ENCODE data around the gene ZBTB34. TPM values are rescaled to one million over a fixed set of nuclear protein-coding genes. Genes with fewer than 3 reads are reported as not detected.

Gene ZBTB34
- polyA plus RNA-seq, 6 donors from 2014 or later: 1.5 to 2.5 (median 1.7) TPM; not detected in 1

GRCh38 chr9:126925876-126926275 lies 65.4 kb downstream of the ZBTB34 start:
- H3K9me3 Mint-ChIP-seq: no peaks in the 10 kb centered on the region
- ATAC-seq (ENCODE audit: low read depth in 2 of 2): no peak
- H3K4me1 Mint-ChIP-seq: no peaks in the 10 kb centered on the region
- peaks cover 0 to 9% of the 10 kb centered on the region in 2 donors for H3K36me3 Mint-ChIP-seq
- no peak overlapping the region for H3K4me3 Mint-ChIP-seq
- no peaks in the 10 kb centered on the region for H3K27me3 Mint-ChIP-seq
- no peak for DNase-seq
- no peak overlapping the region for H3K27ac Mint-ChIP-seq

GRCh38 chr9:126926364-126926763 lies 65.9 kb downstream of the ZBTB34 start:
- Mint-ChIP-seq H3K36me3 (peaks cover 4 to 9% of the 10 kb centered on the region in 2 donors), H3K27ac (no peak overlapping the region), H3K4me1 (peaks cover 0 to 2% (median 0%) of the 10 kb centered on the region in 3 donors), H3K4me3 (no peak overlapping the region), H3K27me3 (no peaks in the 10 kb centered on the region), H3K9me3 (no peaks in the 10 kb centered on the region)
- DNase-seq: no peak
- ATAC-seq (ENCODE audit: low read depth in 2 of 2): no peak

GRCh38 chr9:126927419-126927818 lies 67.0 kb downstream of the ZBTB34 start:
- Mint-ChIP-seq H3K4me3 (no peak overlapping the region), H3K36me3 (peaks cover 4 to 11% of the 10 kb centered on the region in 2 donors), H3K4me1 (peaks cover 0 to 3% (median 0%) of the 10 kb centered on the region in 3 donors), H3K27me3 (no peaks in the 10 kb centered on the region), H3K9me3 (no peaks in the 10 kb centered on the region), H3K27ac (no peak overlapping the region)
- DNase-seq (no peak), ATAC-seq (ENCODE audit: low read depth in 2 of 2) (no peak)

- no peak for DNase-seq
- Mint-ChIP-seq H3K9me3 (peaks cover 0 to 5% (median 2%) of the 10 kb centered on the region in 7 donors), H3K27me3 (no peaks in the 10 kb centered on the region), H3K4me1 (peaks cover 0 to 18% (median 0%) of the 10 kb centered on the region in 3 donors), H3K4me3 (no peak overlapping the region), H3K36me3 (peaks cover 4 to 22% of the 10 kb centered on the region in 2 donors), H3K27ac (peak overlapping the region in 1 of 6 donors; percentile 78)
- no peak for ATAC-seq (ENCODE audit: low read depth in 2 of 2)
These were observed 72.5 kb downstream of the ZBTB34 start for GRCh38 chr9:126932871-126933321.

- no peaks in the 10 kb centered on the region for H3K27me3 Mint-ChIP-seq
- H3K4me3 Mint-ChIP-seq: no peak overlapping the region
- DNase-seq (no peak), ATAC-seq (ENCODE audit: low read depth in 2 of 2) (no peak)
- H3K9me3 Mint-ChIP-seq: peaks cover 0 to 5% (median 2%) of the 10 kb centered on the region in 7 donors
- peaks cover 0 to 18% (median 0%) of the 10 kb centered on the region in 3 donors for H3K4me1 Mint-ChIP-seq
- peak overlapping the region in 1 of 6 donors; percentile 82 for H3K27ac Mint-ChIP-seq
- peaks cover 4 to 22% of the 10 kb centered on the region in 2 donors for H3K36me3 Mint-ChIP-seq
These were observed 73.0 kb downstream of the ZBTB34 start for GRCh38 chr9:126933334-126933980.

- no peak overlapping the region for H3K27ac Mint-ChIP-seq
- no peaks in the 10 kb centered on the region for H3K27me3 Mint-ChIP-seq
- ATAC-seq (ENCODE audit: low read depth in 2 of 2): no peak
These were observed 74.0 kb downstream of the ZBTB34 start for GRCh38 chr9:126934441-126934840.

More at GRCh38 chr9:126934441-126934840, 74.0 kb downstream of the ZBTB34 start:
- no peak for DNase-seq
- no peak overlapping the region for H3K4me3 Mint-ChIP-seq
- peaks cover 0 to 5% (median 2%) of the 10 kb centered on the region in 7 donors for H3K9me3 Mint-ChIP-seq
- H3K36me3 Mint-ChIP-seq: peaks cover 4 to 22% of the 10 kb centered on the region in 2 donors
- peaks cover 0 to 18% (median 0%) of the 10 kb centered on the region in 3 donors for H3K4me1 Mint-ChIP-seq

Other genes starting within 250 kb of the ZBTB34 start
- not detected for gene LMX1B, start 246.7 kb upstream of the ZBTB34 start, polyA plus RNA-seq (ENCODE audit: low read depth in 6 of 6)
- 10 to 100 TPM in 4 of 6 donors, 1 to 10 TPM in 2; 9.8 to 15.6 (median 11.4) TPM for gene ZBTB43, start 55.6 kb upstream of the ZBTB34 start, polyA plus RNA-seq (ENCODE audit: low read depth in 6 of 6)
- gene RALGPS1, start 54.1 kb downstream of the ZBTB34 start, polyA plus RNA-seq (ENCODE audit: low read depth in 6 of 6): 1 to 10 TPM; 3.0 to 7.9 (median 5.4) TPM